GM12874 (cell line): ENCODE measurements around the gene NUDC.

Experiments used
- CTCF ChIP-seq: IDR thresholded peaks from 2 replicates; pipeline ENCODE4 v1.5.1; 2011; ENCODE audit warnings: low read depth, mild to moderate bottlenecking, control low read depth, low read length, moderate library complexity; ENCODE audit not compliant: insufficient read depth

Gene NUDC

GRCh38 chr1:26913754-26914619, 7.6 kb upstream of the NUDC start, which contains the start of gene NR0B2:
Gene NR0B2 (minus strand): TSS chr1:26913975. CDS start chr1:26913940, 35 bp downstream.
- TF ChIP-seq CTCF = no peak

GRCh38 chr1:26915204-26915842, 6.2 kb upstream of the NUDC start:
- TF ChIP-seq CTCF = no peak

GRCh38 chr1:26921126-26921539, 410 bp upstream of the NUDC start:
- no peak for TF ChIP-seq CTCF

- no peak for TF ChIP-seq CTCF
These were observed 837 bp downstream of the NUDC start for GRCh38 chr1:26922431-26922729.

DNA sequence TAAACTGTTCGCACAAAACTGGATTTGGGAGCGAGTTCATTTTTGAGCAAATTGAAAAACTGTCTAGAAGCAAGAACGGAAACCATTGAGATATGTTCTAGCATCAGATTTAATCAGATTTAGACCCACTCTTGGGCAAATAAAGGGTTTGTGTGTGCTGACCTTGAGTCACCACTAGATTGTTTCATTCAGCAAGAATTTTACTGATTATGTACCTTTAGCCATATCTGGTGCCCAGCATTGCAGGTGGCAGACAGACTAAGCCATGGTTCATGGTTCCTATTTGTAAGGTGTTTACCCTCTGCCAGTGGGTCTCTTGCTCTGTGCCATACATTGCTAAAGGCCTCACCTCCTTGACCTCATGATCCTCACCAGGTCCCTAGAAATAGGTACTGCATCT, 1.4 kb downstream of the NUDC start:
- no peak for TF ChIP-seq CTCF

DNA sequence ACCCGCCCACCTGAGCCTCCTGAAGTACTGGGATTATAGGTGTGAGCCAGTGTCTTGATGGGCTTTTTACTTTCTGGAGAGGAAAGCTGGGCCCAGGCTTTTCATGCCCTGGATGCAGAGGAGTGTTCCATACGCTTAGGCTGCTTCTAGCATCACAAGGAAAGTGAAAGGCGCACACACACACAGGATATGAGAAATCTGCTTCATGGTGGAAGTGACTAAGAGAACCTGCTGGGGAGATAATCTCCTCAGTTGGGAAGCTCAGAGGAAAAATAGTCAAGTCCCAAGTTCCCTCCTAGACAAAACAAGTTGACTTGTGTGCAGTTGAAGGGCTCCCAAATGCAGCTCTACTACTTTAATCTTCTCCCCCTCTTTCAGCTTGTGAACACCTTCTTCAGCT, 2.2 kb downstream of the NUDC start:
- no peak for TF ChIP-seq CTCF

GRCh38 chr1:26932531-26932930, 11.0 kb downstream of the NUDC start:
- TF ChIP-seq CTCF = no peak
